K562 (cell line): ENCODE results near the gene ARL2. TPM values are rescaled to one million over a fixed set of nuclear protein-coding genes. Genes with fewer than 3 reads are reported as not detected.

Source experiments
- ASH1L ChIP-seq: fragments of 450-650 bp; IDR thresholded peaks from 2 replicates; pipeline ENCODE4 v1.6.1; 2018; ENCODE audit warnings: borderline replicate concordance, mild to moderate bottlenecking, low read depth; ENCODE audit not compliant: partially characterized antibody
- C11orf30 ChIP-seq: fragments of 450-650 bp; IDR thresholded peaks from 2 replicates; pipeline ENCODE4 v1.6.1; 2016; ENCODE audit warnings: low read depth, mild to moderate bottlenecking
- EP300 ChIP-seq: IDR thresholded peaks from 2 replicates; pipeline ENCODE4 v1.6.1; 2012; ENCODE audit warnings: low read length, improper control_type of control experiment
- FOXM1 ChIP-seq, 2 experiments: fragments of 450-650 bp in 1 of 2; sonication (generic) in 1 of 2; formaldehyde crosslinking in 1 of 2; IDR thresholded peaks; 2 replicates each; pipeline versions ENCODE4 v1.6.1 to v1.9.0; 2017 to 2022; ENCODE audit warnings: low read depth in 2 of 2, mild to moderate bottlenecking in 2 of 2, missing genetic modification reagents in 1 of 2, moderate library complexity in 1 of 2
- HDAC3 ChIP-seq: fragments of 450-650 bp; IDR thresholded peaks from 2 replicates; pipeline ENCODE4 v1.6.1; 2018; ENCODE audit warnings: borderline replicate concordance, mild to moderate bottlenecking, moderate library complexity; ENCODE audit not compliant: partially characterized antibody
- PTRF ChIP-seq: fragments of 450-650 bp; IDR thresholded peaks from 2 replicates; pipeline ENCODE4 v1.6.1; 2016; ENCODE audit warnings: mild to moderate bottlenecking, missing genetic modification characterization, missing compliant biosample characterization
- SMARCA5 ChIP-seq: fragments of 450-650 bp; IDR thresholded peaks from 2 replicates; pipeline ENCODE4 v1.6.1; 2016
- WHSC1 ChIP-seq: IDR thresholded peaks from one replicate; pipeline ENCODE4 v1.6.1; 2012; ENCODE audit warnings: low read length, control low read depth, inconsistent platforms
- ZBTB40 ChIP-seq, 2 experiments: fragments of 450-650 bp in 1 of 2; sonication (generic) in 1 of 2; formaldehyde crosslinking in 1 of 2; IDR thresholded peaks; 2 replicates each; pipeline versions ENCODE4 v1.7.1 to v1.9.0; 2016 to 2022; ENCODE audit warnings: inconsistent platforms in 1 of 2, mild to moderate bottlenecking in 1 of 2, missing genetic modification reagents in 1 of 2
- ZNF146 ChIP-seq: IDR thresholded peaks from one replicate; pipeline ENCODE4 v1.6.1; 2018; ENCODE audit warnings: missing compliant biosample characterization; ENCODE audit not compliant: unreplicated experiment
- ZNF79 ChIP-seq: fragments of 250-450 bp; sonication (Bioruptor Pico); IDR thresholded peaks from 2 replicates; pipeline ENCODE4 v1.4.0; 2020; ENCODE audit warnings: low read depth, mild to moderate bottlenecking, moderate library complexity
- polyA plus RNA-seq, 8 experiments: library from polyadenylated mRNA; depleted of rRNA in 4 of 8; stranded (reverse) in 5 of 8; unstranded in 3 of 8; fragments of >200 nt; fragmentation: Nextera tagmentation in 2 of 8; fragmentation: Illumina TruSeq in 1 of 8; extraction: Ambion mirVana in 2 of 8; extraction: Trizol in 1 of 8; gene quantifications; 2 replicates each; pipeline versions ENCODE4 v1.2.1 to v1.2.3, GENCODE V29; 2011 to 2014; ENCODE audit warnings: inconsistent platforms in 1 of 8, missing spikeins in 1 of 8
- total RNA-seq, 7 experiments: library from RNA; depleted of rRNA in 6 of 7; stranded (reverse); fragments of >200 nt in 6 of 7; fragmentation: Illumina TruSeq in 2 of 7; extraction: Trizol in 2 of 7; gene quantifications; 2 replicates each; pipeline versions ENCODE4 v1.2.1 to v1.2.3, GENCODE V29; 2011 to 2021; ENCODE audit warnings: low replicate concordance in 1 of 7
- TF ChIP-seq, protein P1 (sequence below): sonication (generic); formaldehyde crosslinking; IDR thresholded peaks from 2 replicates; pipeline ENCODE4 v1.8.1; 2023; ENCODE audit warnings: missing genetic modification reagents, mild to moderate bottlenecking, borderline replicate concordance

ARL2 gene
- total and polyA plus RNA-seq, 9 of the 15 experiments (the other 6 are each of a cell fraction or from before 2014, with no cell fraction given), result 5.7 to 154 (median 92.2) TPM

DNA sequence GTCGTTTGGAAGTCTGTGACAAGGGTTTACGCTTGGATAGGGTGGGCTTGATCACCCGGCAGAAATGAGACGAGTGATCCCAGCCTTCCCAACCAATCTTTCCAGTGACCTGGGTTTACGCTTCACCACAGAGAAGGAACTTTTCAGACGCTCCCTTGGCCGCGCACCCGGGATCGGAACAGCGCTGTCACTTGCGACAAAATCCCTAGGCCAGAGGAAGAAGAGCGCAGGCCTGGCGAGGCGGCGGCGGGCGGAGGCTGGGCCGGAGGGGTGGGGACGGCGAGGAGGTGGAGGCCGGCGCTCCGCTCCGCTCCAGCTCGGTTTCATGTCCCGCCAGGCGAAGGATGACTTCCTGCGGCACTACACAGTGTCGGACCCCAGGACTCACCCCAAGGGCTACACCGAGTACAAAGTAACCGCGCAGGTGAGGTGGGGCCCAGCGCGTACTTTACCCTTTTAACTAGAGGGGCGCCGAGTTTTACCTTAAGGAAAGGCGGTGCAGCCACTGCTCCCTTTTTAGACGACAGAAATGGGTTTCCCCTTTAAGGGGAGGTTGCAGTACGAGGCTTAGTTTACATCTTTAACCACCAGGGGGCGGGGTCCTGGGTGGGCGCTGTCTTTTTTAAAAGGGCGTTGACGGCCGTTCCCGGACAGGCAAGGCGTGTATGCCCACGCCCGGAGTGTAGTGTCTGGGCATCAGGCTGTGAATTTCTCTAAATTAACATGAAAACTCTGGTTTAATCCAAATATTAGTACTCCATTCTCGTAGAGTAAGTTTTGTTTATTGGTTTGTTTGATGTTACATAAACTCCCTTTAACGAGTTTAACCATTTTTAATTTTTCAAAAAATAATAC is 13.5 kb downstream of the ARL2 start, which contains the start of gene SNX15 (continued):
- TF ChIP-seq ZBTB40 (IDR thresholded peaks at IDR 0.05), result no peak; the same call in 1 of the 2 replicates
- TF ChIP-seq ZBTB40 (CRISPR knock-in tag; IDR thresholded peaks at IDR 0.05), result no peak
- no peak for TF ChIP-seq ZNF146 (CRISPR knock-in tag)
- TF ChIP-seq FOXM1 (IDR thresholded peaks at IDR 0.05; ENCODE audit: low read depth), result peak; percentile 100
- no peak; the same call in 1 of the 2 replicates for TF ChIP-seq FOXM1 (CRISPR knock-in tag; IDR thresholded peaks at IDR 0.05; ENCODE audit: low read depth)
- TF ChIP-seq SMARCA5, result no peak
- TF ChIP-seq EP300, result peak; percentile 23; the same call in 1 of the 2 replicates
- TF ChIP-seq ZNF79 (CRISPR knock-in tag), result peak; percentile 24; the same call in 1 of the 2 replicates
- TF ChIP-seq PTRF (tag), result no peak
- no peak for TF ChIP-seq C11orf30
- TF ChIP-seq HDAC3, result no peak
- TF ChIP-seq WHSC1, result no peak
- no peak for TF ChIP-seq ASH1L
- TF ChIP-seq, protein P1, sequence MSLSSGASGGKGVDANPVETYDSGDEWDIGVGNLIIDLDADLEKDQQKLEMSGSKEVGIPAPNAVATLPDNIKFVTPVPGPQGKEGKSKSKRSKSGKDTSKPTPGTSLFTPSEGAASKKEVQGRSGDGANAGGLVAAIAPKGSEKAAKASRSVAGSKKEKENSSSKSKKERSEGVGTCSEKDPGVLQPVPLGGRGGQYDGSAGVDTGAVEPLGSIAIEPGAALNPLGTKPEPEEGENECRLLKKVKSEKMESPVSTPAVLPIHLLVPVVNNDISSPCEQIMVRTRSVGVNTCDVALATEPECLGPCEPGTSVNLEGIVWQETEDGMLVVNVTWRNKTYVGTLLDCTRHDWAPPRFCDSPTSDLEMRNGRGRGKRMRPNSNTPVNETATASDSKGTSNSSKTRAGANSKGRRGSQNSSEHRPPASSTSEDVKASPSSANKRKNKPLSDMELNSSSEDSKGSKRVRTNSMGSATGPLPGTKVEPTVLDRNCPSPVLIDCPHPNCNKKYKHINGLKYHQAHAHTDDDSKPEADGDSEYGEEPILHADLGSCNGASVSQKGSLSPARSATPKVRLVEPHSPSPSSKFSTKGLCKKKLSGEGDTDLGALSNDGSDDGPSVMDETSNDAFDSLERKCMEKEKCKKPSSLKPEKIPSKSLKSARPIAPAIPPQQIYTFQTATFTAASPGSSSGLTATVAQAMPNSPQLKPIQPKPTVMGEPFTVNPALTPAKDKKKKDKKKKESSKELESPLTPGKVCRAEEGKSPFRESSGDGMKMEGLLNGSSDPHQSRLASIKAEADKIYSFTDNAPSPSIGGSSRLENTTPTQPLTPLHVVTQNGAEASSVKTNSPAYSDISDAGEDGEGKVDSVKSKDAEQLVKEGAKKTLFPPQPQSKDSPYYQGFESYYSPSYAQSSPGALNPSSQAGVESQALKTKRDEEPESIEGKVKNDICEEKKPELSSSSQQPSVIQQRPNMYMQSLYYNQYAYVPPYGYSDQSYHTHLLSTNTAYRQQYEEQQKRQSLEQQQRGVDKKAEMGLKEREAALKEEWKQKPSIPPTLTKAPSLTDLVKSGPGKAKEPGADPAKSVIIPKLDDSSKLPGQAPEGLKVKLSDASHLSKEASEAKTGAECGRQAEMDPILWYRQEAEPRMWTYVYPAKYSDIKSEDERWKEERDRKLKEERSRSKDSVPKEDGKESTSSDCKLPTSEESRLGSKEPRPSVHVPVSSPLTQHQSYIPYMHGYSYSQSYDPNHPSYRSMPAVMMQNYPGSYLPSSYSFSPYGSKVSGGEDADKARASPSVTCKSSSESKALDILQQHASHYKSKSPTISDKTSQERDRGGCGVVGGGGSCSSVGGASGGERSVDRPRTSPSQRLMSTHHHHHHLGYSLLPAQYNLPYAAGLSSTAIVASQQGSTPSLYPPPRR (CRISPR knock-in tag), result no peak; the same call in 1 of the 2 replicates
